Stimulated activated CD4-positive, alpha-beta T cell treated with anti-CD3 and anti-CD28 coated beads, TNF-alpha, amount 100 ng/mL, for 4 hours (primary cell): Measurements from ENCODE around the gene PLXNA2.

Experiments used
- DNase-seq, 3 experiments: peaks; one replicate each; pipeline ENCODE4 v3.0.0-alpha.2; 2020; ENCODE audit warnings: low read depth in 3 of 3

PLXNA2 gene

DNA sequence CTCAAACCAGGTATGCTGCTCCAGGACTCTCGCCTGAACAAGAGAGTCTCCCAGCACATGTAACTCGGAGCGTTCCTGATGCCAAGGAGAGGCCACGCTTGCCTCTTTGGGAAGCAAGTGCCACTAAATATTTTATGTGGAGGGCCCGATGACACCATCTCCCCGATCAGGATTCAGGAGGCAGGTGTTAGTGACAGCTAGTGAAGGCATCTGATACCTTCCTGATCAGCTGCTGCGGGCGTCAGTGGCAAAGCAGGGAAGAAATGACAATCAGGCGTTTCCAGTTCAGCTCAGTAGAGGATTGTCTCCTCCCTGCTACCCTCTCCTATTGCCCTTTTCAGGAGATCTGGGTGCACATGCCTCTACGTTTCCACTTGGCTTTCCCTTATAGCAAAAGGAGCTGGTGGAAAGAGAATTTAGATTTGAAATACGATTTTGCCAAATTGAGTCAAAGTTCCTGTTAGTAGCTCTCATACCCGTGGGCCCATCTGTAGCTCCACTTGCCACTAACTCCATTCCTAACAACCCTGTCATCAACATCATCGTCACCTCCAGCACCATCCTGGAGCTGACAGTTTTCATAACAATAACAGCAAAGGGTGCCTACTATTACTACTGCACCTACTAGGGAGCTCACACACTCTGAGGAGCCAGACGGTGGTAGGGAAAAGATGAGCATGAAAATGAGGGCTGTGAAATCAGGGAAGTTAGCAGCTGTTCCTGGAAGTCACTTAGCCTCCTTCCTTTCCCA, 21.6 kb downstream of the PLXNA2 start:
- no peak for DNase-seq

DNA sequence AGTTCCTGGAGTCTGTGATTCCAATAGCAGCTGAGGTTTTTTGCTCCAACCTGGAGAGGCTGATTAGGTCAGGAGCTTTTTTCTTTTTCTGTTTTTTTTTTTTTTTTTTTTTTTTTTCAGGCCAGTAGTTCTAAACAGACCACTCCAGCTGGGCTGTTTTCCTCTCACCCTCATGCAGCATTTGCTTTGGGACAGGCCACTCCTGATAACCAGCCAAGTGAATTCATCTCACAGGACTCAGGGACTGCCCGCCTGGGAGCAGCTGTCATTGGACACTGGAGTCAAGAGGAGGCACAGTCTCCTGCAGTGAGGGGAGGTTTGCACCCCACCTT, 22.9 kb downstream of the PLXNA2 start:
- DNase-seq = no peak

DNA sequence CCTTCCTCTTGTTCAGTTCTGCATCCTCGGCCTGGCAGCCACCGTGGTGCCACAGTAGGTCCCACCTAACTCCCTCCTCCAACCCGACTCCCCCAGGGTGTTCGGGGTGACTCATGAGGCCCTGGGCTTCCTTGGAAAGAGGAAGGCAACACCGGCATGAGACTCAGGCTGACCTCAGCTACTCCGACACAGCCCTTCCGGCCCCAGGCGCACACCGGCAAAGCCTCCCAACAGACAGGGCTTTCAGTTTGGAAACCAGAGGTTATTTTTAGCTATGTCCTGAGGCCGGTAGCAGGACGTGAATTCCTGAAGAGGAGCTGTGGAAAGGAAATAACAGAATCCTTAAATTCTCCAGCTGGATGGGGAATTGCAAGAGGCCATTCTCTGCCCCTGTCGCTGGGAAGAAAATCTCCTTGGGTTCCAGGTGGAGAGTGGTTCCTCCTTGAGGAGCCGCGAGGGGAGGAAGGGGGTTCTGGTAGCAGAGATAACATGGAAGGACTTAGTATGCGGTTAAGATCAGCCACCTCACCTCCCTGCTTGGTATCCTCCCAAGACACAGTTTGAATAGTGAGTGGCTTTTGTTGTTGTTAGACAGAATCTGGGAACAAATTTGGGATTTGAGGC, 24.4 kb downstream of the PLXNA2 start:
- DNase-seq = no peak

DNA sequence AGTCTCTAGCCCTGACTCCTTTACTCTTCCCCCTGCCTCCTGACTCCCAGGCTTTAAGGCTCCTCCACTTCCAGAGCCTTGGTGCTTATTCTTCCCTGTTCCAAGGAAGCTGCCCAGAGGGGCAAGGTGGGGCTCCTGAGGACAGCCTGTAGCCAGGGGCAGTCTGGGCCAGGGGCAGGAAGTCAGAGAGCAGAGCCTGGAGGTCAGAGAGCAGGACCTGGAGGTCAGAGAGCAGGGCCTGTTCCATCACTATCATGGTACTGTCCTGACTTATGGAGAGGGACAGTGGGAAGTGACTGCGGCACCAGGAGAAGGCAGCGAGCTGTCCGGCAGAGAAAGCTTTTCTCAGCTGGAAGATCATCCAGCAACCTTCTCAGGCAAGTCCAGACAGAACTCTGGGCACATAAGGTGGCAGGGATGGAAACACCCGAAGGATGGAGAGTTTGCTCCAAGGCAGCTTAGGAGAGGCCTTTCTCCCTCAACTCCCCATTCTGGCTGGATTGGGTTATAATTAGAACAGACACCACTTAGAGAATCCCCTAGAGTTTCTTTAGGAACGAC, 25.0 kb downstream of the PLXNA2 start:
- no peak for DNase-seq

DNA sequence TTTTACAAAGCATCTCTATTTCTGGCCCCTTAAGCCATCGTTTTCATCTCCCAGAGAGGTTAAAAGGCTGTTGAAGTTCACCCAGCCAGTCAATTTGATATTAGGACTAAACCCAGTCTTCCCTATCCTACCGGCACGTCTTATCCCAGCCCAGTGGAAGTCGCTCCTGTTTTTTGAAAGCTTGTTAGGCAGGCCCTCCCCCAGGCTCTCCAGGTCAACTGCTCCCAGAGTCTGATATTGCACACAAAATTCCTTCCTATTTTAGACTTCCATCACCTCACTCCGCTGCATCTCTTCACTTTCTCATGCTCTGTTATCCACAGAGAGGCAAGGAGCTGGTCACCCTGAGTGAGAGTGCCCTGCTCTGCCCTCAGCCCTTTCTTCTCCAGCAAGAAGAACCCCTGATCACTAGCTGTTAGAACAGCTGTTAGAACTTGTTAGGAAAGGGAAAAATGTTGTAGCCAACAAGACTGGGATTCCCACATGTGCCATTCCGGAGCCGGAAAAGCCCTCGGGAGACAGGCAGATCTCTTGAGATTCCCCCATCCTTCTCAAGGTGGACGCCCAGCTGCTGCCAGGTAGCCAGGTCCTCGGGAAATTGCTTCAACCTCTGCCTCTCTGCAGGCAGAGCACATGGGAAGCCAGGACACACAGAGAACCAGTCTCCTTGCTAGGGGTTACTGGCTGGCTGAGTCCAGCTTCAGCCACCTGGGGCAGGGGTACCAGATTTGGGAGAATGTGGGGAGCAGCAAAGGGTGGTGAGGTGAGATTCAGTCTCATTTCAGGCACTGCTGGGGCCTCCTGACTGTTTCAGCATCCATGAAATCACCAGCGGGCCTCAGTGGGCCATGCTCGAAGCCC, 25.7 kb downstream of the PLXNA2 start:
- no peak for DNase-seq

DNA sequence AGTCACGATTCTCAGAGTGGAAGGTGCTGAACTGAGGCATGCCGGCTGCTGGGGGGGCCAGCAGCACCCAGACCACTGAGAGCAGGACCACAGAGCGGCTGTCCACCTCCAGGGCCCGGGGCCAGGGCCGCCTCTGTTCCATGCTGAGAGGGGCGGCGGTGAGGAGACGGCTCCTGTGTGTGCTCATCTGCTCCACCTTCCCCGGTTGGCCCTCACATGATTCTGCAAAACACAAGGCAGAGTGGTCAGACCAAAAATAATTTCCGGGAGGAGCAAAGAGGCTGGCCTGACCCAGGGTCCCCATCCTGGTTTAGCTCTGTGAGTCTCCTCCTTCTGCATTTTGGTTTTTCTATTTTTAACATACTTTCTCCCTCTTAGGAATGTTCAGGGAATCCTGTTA, 26.4 kb downstream of the PLXNA2 start:
- DNase-seq = no peak

DNA sequence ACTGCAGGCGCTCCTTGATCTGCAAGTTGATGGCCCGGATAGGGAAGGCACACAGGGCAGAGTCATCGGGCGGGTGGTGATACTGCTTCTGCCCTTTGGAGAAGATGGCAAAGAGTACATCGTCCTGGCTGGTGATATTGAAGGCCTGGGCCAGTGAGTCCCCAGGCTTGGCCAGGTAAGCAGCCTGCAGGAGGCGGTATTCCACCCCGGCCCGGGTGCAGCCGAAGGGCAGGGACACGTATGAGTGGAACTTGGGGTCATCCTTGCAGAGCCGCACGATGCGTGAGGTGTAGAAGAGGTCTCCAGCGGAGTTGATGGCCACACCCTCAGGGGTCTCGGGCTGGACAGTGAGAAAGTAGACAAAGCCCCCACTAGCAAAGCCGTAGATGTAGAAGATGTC, 27.4 kb downstream of the PLXNA2 start:
- no peak for DNase-seq

DNA sequence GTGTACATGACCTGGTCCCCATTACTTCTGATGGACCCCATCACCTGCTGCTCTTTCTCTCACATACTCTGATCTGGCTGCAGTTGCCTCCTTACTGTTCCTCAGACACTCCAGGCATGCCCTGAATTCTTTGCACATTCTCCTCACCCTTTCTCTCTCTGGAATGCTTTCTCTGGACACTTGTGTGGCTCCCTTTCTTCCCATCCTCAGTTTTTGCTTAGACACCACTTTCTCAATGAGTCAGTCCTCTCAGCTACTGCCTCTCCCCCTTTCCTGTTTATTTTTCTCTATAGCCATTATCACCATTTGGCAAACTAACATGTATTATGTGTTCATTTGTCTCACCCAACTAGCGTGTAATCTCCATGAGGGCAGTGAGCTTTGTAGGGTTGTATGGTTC, 28.1 kb downstream of the PLXNA2 start:
- DNase-seq = no peak

DNA sequence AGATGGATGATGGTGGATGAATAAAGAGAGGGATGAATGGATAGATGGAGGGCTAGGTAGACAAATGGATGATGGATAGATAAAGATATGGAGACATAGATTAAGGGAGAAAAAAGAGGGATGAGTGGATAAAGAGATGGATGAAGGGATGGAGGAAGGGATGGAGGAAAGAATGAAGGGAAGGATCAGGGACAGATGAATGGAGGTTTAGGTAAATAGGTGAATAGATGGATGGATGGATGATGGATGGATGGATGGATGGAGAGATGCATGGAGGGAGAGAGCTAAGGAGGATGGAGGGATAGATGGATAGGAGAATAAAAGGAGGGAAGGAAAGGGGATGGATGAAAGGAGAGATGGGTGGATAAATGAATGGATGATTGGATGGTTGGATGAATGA, 28.8 kb downstream of the PLXNA2 start:
- DNase-seq = no peak

DNA sequence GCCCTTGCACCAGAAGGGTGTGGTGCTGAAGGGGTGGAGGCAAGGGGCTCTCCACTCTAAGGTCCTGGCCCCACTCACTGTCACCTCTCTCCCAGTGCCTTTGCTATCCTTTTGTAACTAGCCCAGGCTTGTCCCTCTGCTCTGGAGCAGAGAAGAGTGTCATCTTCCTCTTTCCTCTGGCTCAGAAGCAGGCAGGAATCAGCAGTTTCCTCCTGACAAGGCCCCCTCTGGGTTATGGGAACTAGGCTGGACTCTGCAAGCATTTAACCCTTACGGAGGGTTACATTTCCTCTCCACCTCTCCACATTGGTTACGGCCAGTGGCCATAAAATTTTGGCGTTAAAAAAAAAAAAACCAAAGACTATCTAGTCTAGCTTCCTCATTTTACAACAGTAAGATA, 30.4 kb downstream of the PLXNA2 start:
- DNase-seq = no peak

DNA sequence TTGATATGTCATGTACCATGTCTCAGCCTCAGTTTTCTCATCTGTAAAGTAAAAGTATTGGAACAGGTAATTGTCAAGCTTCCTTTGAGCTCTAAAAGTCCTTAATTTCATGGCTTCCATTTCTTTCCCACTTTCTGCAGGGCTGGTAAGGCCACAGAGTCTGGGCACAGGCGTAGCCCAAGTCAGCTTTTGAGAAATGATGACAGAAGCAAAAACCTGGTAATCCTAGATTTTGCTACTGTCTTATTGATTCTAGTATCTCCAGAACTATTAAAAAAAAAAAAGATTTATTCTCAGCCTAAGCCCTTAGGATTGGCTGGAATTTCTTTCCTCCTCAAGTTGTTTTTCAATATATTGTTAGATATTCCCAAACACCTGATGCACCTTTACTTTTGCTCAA, 31.3 kb downstream of the PLXNA2 start:
- DNase-seq = no peak

DNA sequence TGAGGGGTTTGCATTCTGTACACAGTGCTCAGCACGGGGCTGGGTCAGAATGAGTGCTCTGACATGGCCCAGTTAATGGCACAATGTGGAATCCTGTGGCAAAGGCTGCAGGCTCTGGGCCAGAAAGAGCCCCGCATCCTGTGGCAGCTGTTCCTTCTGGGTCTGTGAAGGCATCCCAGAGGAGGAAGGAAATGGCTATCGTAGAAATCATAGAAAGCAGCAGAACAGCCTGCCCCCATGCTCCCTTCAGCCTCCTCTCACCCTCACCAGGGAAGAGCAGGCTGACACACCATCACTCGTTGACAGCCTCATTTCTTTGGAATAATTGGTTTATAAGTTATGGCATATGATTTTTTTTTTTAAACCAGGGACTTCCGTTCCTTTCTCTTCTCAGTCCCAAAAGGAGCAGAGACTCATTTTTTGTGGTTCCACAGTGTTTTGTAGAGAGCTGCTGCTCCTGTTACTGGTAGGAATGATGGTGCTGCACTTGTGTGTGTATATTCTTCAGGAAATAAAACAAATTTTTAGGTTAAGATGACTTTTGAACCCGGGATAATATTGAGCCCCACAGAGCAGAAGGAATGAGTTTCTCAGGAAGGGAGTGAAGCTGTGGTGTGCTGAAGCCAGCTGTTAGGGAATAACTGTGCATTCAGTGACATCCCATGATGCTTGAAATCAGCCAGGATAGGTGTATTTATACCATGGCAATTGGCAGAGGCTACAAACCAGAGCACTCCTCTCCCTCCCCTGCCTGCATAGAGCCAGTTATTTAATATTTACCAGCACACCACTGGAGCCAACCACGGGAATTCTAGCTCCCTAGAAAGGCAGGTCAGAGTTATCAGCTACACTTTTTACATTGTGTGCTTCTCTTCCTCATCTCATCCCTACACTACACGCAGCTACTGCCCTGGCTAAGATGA, 32.0 kb downstream of the PLXNA2 start:
- DNase-seq = no peak

DNA sequence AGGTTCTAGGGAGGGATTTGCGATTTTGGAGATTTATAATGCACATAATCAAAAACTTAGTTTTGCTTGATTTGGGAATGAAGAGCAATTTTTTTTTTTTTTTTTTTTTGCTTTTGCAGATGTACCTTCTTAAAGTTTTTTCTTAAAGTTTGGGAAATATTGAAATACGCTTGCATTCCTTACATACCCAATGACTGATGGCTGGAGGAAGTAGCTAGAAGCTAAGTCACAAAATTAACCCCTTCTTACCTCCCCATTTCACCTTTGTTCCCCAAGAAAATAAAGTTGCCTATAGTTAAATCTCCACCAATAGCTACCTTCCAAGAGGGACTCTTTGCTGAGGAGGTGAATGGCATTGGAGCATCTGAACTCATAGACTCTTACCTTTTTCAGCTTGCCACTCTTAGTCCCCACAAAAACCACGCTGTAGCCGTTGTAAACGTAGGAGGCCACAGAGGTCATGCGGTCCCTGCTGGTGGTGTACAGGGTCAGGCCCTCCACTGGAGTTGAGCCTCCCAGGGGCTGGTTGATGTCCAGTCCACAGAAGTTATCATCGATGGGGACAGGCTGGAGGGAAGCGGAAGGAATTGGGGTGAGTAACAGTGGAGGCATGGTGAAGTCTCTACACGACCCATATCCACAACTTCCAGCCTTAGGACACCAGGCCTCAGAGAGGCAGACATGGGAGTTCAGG, 34.1 kb downstream of the PLXNA2 start:
- no peak for DNase-seq

DNA sequence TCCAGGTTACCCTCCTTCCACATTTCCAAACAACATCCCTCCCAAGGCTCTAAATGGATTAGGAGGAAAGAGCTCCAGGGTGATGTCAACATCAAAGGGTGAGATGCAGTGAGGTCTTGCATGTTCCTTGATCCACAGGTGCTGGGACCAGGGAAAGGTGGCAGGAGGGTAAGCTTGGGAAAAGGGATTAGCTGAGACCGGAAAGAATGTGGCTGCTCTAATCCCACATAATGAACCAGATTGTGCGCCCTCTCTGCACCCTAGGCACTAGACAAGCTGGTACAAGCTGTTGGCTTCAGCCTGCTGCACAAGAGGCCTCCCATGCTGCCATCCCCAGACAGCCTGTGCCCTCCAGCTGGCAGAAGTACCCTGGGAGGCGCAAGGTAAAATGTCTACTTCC, 34.9 kb downstream of the PLXNA2 start:
- no peak for DNase-seq

DNA sequence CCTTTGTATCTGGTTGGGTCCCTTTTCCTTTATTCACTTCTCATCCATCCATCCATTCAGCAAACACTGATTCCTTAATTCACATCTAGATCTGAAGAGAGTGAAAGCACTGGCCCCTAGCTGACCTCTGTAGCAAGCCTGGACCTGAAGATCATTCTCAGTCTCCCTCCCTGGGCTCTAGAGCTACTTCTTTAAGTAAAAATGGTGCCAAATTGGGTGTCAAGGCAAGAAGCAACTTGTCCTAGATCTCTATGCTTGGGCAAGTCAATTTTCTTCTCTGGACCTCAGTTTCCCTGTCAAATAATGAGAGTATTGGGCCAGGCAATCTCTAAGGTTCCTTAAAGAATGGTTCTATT, 36.1 kb downstream of the PLXNA2 start:
- DNase-seq = no peak

DNA sequence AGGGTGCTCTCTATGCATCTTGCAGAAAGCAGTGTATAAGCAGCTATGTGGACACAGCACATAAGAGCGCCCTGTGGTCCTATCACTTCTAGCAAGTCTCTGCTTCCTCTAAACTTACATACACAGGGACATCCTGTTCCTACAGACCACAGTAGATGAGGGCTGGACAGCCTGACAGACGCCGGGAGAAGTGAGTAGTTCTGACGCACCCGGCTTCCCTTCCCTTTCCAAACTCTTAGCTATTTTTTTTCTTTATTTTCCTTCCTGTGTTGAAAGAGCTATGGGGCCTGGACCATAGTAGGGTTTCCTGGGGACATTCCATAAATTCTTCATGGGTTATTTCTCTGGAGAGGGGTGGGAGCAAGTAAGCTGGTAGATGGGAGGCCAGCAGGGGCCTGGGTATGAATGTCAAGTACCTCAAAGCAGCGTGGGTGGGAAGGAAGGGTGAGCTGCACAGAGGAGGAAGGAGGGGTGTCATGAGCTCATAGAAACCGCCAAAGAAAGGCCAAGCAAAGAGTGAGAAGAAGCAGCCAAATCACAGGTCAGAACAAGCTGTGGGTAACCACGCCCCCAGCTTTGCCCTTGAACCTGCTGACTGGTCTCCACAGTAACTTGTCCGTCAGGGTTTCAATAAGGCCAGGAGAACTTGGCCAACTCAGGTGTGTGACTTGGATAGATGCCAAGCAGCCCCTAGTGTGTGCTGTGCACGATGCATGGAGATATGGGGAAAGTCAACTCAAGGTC, 36.6 kb downstream of the PLXNA2 start:
- DNase-seq = no peak

DNA sequence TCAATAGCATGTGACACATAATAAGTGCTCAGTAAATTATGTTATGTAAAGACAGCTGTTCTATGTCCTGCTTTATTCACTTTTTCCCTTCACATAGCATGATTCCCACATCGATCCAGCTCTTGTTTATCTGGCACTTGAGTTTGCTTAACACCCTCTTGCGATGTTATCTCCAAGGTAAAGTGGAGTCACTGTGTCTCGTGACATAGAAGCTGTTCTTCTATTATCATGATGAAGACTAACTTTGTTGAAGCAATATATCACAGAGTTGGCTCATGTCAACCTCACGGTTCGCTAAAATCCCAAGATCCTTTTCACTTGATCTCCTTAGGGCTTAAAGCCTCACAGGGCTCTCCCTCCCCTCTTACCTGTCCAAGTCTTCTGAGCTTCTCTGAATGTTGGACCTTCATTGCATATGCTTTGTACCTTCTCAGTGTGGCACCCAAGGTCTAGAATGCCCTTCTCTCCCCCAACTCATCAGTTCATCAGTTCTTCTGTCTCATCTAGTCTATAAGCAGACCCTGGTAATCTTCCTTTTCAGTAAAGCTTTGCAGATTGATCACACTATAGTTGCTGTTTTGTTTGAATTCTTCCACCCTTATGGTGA, 38.0 kb downstream of the PLXNA2 start:
- DNase-seq = no peak

DNA sequence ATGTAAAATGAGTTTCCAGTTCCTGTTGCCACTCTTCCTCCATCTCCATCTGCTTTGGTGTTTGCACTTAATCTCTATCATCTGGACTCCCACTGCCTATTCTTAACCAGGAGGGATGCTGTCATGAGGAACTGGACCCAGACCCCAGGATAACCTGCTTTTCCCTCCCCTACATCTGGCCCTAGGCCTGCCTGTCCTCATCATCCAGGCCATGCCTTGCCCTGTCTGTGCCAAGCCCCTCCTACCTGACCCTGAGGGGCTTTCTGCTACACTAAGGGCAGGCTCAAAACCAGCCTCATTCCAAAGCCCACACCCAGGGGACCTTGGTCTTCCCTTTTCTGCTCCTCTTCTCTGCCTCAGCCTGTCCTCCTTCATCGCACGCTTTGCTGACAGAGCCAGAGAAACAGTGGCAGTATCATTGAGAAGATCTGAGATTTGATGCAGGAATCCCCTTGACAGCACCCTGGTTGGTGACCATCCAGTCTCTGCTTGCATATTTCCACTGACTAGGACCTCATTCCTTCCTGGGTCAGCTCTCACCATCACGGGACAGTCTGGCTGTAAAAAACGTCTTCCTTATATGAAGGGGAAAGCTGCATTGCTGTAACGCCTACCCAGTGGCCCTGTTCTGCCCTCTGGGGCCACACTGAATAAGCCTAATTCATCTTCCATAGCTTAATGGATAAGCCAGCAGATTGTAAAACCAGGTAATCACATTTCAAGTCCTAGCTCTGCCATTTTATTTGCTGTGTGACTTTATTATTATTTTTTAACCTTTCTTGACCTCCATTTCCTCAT, 38.8 kb downstream of the PLXNA2 start:
- DNase-seq = no peak

DNA sequence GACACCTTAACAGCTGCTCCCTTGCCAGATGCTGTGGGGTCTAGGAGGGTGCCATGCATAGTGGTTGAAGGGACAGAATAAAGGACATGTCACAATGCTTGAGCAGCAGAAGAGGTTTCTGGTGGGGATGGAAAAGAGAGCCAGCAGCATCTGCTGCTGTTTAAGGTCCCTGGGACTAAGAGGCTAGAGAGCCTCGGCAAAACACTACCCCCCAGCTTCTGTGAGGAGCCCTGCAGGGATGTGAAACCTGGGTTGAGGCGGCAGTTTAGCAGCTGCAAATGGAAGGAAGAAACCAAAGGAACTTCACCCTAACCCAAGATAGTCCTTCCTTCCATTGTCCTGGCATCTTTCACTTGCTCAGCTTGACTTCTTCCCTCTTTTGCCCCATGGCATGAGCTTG, 39.4 kb downstream of the PLXNA2 start:
- DNase-seq = no peak
